HTERT RPE-1 (cell line): ENCODE results near the gene TAS2R31.

Experiments used
- in situ Hi-C: fragments of 300-500 bp; cut with MboI; formaldehyde crosslinking; loops from 4 replicates; pipeline ENCODE4 v1.14.3; 2020; ENCODE audit warnings: low sequenced_read_pairs

Gene TAS2R31

GRCh38 chr12:11007608-11008007 is 23.6 kb downstream of the TAS2R31 start:
- in situ Hi-C loops = no loop called here

GRCh38 chr12:10998204-10998603 is 33.0 kb downstream of the TAS2R31 start, which contains the start of gene TAS2R20:
Gene TAS2R20 (minus strand): TSS chr12:10998304. CDS start chr12:10997875, 429 bp downstream.
- in situ Hi-C loops = no loop called here

- in situ Hi-C loops = no loop called here
These were observed 36.9 kb downstream of the TAS2R31 start for GRCh38 chr12:10994307-10994706.

GRCh38 chr12:10989107-10989506 is 42.1 kb downstream of the TAS2R31 start:
- in situ Hi-C loops = no loop called here

DNA sequence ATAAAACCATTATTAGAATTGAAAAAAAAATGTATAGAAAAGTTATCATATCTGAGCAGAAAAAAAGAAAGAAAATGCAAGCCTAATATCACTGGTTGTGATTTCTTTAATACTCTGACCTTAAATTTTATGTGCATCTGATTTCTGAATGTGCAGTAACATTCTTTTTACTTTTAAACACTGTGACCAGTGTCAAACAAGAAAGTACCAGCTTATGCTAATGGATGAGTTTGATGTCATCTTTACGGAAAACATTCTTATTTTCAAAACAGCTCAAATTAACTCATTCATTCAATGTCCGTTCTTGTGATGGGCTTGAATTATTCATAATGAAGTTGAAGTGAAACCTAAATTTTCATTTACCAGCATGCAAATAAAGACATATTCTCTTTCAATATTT is 44.4 kb downstream of the TAS2R31 start, which contains the start of gene TAS2R50:
TAS2R50 (minus strand) TSS at position 101 of the 400 bp plus-strand sequence; CDS start at position 49, 52 bp downstream.
- in situ Hi-C loops = no loop called here

DNA sequence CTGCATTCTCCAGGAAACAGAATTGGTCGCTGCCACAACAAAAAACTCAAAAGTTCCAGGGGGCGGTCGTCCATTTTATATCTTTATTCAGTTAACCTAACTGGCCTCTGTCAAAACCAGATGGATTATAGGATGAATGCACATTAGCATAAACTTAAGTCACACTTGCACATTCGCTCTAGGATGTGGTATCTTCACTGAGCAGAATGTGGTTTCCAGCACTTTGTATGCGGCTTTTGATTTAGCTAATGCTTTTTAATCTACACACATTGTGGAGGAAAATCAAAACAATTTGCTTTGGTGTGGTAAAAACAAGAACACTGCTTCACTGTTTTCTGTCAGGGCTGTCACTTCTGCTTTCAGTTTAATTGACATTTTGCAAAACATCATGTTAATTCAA is 49.0 kb downstream of the TAS2R31 start:
- in situ Hi-C loops = no loop called here
